GM10847 (cell line): ENCODE measurements around the gene NAV2.

Source experiments
- POLR2A ChIP-seq: IDR thresholded peaks from 2 replicates; pipeline ENCODE4 v1.6.1; 2011; ENCODE audit not compliant: insufficient read length; ENCODE audit errors: extremely low read depth

NAV2 gene

DNA sequence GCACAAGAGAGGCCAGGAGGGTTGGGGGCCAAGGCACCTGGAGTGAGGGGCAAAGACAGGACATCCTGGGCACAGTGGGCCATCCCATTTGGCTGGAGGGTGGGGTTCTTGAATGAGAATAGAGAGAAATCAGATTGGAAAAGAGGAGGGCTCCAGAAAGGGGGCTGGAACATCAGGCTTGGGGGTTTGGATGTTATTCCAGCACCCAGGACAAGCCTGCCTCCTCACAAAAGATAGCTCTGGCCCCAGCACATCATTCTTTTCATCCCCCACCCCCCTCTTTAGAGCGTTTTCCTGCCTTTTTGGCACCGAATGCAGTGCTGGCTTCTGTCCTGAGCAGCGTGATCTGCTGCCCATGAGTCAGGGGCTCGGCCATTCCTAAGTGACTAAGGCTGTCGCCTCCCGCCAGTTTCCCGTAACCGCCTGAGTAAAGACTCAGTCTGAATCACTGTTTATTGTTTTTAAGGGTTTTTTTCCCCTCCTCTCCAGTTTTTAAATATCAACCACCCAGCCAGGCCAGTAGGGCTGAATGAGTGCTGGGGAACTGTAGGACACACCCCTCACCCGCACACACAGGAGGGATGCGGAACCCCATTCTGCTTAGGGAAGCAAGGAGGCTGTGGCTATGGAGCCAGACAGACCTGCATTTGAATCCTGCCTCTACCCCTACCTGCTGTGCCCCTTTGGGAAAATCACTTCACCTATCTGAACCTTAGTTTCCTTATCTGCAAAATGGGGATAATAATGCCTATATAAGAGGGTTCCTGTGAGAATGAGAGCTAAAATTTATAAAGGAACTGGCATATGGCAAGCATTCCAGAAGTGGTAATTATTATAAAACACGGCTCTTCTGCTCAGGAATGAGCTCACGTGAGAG is 32.4 kb upstream of the NAV2 start:
- no peak for TF ChIP-seq POLR2A

DNA sequence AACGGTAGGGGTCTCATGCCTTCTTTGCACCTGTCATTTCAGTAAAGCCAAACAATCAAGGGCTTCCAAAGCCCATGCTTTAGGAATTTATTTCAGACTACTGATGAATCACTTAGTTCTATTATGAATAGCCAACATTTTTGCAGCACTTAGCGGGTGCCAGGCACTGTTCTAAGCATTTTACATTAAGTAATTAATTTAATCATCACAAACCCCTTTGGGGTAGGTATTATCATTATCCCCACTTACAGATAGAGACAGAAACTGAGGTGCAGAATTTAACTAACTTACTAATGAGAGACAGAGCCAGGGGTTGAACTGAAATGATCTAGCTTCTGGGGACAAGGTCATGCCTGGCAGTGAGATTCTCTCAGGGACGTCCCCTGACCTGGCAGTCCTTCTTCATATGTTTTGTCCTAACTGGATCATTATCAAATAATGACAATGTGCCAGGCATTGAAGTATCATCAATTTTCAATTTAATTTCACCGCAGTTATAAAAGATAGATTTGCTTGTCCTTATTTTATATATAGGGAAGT is 31.7 kb upstream of the NAV2 start:
- TF ChIP-seq POLR2A, result no peak

DNA sequence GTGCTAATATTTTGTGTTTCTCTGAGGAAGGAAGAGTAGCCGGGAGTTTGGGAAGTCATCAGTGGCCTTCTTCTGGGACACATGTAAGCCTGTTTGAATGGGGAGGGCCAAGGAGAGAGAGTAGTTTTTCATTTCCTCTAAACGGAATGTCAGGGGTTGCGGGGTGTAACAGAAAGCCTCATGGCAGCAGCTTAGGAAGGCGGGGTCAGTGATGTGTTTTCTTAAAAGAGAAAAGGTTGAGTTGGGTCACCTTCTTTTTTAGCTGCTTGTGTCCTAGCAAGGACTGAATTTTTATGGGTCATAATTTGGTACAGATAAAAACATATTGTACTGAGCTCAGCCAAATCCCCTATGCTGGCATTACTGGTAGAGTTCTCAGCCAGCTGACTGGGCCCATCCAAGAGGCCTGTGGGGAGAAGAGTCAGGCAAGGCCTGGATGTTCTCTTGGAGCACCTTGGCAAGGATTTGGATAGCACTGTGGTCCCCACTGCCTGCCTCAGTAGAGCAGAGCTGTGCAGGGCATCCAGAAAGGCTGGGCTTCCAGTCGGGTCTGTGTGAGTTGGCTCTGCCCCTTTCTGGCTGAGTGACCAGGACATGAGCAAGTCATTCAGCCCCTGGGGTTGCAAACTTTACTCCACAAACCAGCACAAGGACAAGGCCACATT is 29.4 kb upstream of the NAV2 start:
- TF ChIP-seq POLR2A, result no peak

DNA sequence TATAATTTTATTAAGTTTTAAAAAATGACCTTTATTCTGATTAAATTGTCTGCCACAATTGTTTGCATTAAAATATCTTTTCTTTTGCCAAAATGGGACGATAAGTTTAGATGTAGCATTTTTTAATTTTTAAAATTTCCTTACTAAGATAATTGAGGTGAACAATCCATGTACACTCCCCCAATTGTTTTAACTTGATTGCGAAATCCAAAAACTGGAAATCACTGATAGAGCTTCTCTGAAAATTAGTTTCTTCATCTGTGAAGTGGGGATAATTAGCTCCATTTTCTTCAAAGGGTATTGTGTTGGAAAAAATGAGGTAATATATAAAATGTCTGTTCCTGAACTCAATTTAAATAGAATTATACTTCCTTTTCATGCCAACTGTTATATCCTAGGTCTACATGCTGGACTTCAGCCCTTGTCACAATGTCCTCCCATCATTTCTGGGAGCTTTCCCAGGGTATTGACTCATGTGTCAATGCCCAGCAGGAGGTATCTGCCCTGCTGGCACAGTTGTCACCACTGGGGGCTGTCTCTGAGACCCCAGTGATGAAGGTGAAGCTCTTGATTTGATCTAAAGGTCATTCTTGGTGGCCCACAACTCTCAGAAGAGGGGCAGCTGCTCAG is 28.7 kb upstream of the NAV2 start:
- TF ChIP-seq POLR2A, result no peak

DNA sequence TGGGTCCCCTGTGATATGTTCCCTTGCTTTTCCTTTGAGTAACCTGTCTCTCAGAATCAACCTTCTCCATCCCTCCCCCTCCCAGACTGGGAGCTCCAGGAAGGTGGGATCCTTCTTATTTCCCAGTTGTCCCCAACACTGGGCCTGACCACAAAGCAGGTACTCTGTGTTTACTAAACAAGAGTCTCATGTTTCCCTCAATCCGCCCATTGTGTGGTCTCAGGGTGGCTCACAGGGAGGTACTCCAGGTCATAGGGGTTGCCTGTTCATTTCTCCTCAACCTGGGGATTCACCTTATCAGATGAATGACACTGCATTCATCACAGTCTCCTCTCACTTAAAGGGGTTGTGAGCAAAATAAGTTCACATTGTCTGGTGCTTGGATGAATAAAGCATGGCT is 26.4 kb upstream of the NAV2 start:
- TF ChIP-seq POLR2A, result no peak

DNA sequence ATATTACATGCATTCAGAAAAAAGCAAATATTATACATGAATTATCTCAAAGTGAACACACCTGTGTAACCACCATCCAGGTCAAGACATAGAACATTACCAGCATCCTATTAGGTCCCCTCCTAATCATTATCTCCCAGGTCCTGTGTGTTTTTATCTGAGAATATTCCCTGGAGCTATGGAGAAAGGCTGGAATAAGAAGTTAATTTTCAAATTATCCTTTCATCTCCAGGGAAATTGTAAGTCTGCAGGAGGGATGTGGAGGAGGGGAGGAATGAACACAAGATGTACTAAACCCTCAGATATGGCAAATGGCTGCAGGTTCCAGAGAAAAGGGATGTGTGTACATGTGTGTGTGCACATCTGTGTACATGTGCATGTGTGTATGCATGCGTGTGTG is 25.2 kb upstream of the NAV2 start:
- no peak for TF ChIP-seq POLR2A

DNA sequence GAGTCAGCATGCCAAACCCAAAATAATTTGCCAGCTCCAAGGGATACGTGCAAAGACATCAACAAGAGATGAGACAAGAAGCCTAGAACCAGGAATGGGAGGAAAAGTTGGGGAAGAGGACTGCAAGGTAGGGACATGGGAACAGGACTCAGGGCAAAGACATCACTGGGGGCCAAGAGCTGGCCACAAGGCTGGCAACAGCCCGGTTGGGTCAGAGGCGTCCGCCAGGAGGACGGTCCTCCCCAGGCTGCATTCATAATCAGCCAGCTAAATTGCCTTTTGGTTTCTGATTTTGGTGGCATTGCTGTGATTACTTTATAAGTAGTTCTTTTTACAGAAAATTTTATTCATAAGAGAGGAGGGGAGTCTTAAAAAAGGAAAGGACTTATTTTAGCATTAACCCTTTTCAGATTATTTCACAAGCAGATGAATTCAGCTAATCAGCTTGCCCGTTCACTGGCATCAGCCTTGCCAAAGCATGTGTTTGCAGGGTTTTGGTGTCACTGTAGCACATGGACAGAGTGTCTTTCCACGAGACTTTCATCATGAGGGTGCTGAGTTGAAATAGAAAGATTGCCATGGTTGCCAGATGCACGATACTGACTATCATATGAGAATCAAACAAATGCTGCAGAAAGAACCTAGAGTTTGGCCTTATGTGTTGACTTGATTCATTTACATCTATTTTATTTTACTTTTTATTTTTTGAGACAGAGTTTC is 23.2 kb upstream of the NAV2 start:
- TF ChIP-seq POLR2A, result no peak

DNA sequence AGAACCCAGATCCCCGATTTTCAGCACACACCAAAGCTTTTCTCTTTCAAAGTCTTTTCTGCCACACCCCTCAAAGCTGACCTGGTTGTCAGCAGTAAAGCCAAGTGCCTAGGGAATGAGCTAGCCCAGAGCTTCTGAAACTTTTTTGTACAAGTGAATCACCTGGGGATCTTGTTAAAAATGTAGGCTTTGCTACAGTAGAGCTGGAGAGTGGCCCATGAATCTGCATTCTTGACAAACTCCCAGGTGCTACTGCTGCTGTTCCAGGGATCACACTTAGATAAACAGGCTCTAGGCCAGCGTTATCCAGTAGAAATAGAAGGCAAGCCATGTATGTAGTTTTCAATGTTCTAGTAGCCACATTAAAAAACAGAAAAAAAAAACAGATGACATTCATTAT is 21.8 kb upstream of the NAV2 start:
- TF ChIP-seq POLR2A, result no peak

DNA sequence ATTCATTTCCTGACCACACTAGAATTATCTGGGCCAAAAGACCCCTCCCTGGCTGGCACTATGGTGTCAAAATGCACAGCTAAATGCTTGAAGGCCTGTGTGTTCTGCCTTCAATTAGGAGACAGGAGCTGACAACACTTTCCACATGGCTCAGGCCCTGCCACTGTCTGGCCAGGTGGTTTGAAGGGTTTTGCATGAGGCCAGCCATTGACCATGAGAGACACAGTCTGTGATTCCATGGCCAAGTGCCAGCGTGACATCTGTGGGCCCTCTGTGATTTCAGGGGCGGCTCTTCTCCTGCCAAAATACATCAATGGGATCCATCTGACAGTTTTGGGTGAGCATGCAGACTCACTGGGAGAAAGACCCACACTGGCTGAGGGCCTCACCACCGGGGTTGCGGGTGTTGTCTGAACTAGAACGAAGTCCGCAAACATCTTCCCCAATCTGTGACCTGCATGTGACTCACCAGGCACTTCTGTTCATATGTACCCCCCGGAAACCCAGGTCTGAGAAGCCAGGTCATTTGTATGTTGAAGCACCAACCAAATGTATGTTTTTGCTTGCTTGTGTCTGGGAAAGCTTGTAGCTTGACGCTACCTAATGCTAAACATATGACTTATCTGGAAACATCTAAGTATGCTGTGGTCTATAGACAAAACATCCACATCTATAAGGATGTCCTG is 20.7 kb upstream of the NAV2 start:
- TF ChIP-seq POLR2A, result no peak

DNA sequence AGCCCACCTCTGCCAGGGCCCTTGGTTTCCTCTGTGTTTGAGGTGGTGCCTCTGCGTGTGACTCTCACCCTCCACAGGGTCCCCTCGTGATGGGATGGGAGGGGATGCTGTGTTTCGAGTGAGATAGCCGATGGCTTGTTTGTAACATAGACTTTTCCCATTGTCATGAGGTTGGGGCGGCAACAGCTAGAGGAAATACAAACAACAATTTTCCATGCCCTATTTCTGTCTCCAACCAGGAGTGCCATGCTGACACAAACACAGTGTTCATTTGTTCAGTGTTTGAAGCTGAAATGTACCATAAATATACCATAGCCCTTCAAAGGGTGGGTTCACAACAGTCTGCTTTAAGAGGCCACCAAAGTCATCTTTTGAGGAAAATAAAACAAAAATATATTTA is 19.5 kb upstream of the NAV2 start:
- TF ChIP-seq POLR2A, result no peak

DNA sequence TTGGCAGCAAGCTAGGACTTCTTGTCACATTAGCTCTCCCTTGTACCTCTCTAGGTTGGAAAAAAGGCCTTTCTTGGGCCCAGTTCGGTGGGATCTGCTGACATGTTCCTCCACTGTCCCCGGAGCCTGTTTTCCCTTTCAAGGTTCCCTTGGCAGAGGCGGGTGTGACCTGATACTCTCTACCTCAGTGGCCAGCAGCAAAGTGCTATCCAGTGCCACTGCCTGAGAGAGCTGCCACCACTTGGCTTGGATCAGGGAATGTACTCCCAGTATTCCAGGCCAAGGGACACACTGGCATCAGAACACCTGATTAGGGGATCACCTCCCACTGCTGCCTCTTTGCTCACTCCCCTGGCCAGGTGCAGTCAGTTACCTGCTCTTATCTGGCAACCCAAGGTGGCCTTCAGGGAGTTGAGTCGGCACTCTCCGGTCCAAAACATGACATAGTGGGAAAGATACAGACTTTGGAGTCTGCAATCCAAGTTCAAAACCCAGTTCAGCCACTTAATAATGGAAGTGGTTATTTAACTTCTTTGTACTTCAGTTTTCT is 17.8 kb upstream of the NAV2 start:
- no peak for TF ChIP-seq POLR2A

DNA sequence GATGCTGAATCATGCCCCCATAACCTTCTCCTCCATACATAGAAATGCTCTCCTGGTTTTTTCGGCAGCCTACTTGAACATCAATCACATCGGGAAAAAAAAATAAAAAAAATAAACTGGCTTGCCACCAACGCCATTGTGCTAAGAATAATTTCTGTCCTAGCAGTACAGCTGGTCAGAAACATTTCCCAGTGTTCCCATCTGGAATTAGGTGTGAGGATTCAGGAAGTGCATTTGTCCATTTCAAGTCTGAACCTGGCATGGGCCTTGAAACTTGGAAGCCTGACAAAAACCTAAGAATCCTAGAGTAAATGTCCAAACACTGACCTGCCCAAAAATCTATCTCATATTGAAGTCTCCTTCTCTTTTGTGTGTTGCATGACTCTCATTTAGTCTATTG is 16.6 kb upstream of the NAV2 start:
- TF ChIP-seq POLR2A, result no peak

DNA sequence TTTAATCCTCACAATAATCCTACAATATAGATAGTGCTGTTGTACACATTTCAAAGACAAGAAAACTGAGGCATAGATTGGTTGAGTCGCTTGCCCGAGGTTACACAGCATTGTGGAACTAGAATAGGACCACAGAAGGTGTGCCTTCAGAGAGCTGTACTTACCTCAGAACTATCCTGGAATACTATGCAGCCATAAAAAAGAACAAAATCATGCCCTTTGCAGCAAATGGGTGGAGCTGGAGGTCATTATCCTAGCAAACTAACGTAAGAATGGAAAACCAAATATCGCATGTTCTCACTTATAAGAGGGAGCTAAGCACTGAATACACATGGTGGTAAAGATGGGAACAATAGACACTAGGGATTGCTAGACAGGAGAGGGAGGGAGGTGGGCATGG is 15.7 kb upstream of the NAV2 start:
- TF ChIP-seq POLR2A, result no peak

DNA sequence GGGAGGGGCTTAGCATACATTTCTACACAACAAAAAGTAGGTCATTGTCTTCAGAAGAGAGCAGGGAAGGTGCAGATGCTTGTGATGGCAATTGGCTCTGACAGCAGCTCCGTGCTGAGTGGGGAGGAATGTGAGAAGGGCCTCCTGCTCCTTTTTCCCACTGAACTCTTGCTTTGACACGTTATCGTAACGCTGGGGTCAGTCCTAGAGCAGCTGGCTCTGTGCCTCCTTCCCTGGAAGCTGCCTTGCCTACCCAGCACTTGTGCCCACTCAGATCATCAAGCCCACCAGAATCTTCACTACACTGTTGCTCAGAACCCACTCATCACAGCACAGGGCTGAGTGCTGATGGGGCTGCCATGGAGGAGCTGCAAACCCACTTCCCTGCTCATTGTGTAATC is 14.9 kb upstream of the NAV2 start:
- TF ChIP-seq POLR2A, result no peak

DNA sequence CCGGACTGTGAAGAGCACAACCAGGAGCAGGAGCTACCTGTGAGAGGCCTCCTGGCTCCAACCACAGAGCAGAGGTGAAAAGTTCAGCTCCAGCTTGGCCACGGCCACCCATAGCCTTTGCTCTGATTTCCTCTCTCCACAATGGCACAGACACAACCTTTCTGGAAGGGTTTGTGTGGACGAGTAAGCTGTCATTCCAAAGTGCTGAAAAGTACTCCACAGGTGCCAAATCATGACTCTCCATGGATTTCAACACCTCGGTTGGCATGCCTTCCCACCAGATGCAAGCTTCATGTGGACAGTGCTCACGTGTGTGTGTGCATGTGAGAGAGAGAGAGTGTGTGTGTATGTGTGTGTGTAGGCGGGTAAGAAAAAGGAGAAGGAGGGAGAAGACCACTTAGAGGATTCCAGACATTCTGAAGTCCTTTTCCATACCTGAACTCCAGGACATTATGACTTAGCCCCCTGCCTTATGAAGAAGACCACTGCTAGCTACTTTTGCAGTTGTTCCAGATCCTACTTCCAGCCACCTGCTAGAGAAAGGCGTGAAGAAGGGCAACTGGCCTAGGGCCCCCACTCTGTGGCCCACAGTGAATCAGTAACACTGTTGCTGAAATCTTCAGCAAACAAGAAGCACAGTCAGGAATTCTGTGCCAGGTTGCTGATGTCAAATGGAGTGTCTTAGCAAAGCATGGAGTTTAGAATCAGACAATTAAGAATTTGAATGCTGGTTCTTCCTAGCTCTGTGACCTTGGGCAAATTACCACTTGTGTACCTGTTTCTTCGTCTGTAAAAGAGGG is 13.9 kb upstream of the NAV2 start:
- no peak for TF ChIP-seq POLR2A
